ENCODE results near the gene RAPGEF5. TPM values are rescaled to one million over a fixed set of nuclear protein-coding genes. Genes with fewer than 3 reads are reported as not detected.

RAPGEF5 gene
- total RNA-seq, 1 experiment from 2014 or later, result 15.6 TPM

GRCh38 chr7:22152690-22153089 lies 204.3 kb downstream of the RAPGEF5 start:
- no peaks in the 10 kb centered on the region for H3K27me3 ChIP-seq (ENCODE audit: insufficient read depth, low read length)
- intact Hi-C loops (cut with micrococcal nuclease), result no loop called here
- H3K9me3 ChIP-seq (ENCODE audit: control insufficient read depth in 1 of 2, insufficient read depth in 1 of 2, low read depth in 1 of 2, low read length in 2 of 2), result no peaks in the 10 kb centered on the region
- no peak overlapping the region for H2AFZ ChIP-seq (ENCODE audit: low read depth, low read length, poor library complexity, severe bottlenecking)
- DNase-seq (ENCODE audit: low read depth, low spot score) (no peak), ATAC-seq (no peak)
- CTCF ChIA-PET, result no interaction called here
- no peak for TF ChIP-seq EZH2phosphoT487 (IDR thresholded peaks at IDR 0.05; ENCODE audit: borderline replicate concordance)
- no peak for TF ChIP-seq RAD21 (IDR thresholded peaks at IDR 0.05; ENCODE audit: low read depth)
- TF ChIP-seq CBX3 (IDR thresholded peaks at IDR 0.05; ENCODE audit: low read depth), result no peak
- peaks cover 0 to 12% of the 10 kb centered on the region in 2 experiments; a peak in 2 of 4 replicates for H3K4me1 ChIP-seq (ENCODE audit: control insufficient read depth in 1 of 2, insufficient read depth in 2 of 2, low read length in 2 of 2)
- no peaks in the 10 kb centered on the region for H4K20me1 ChIP-seq (ENCODE audit: insufficient read depth)
- no peak overlapping the region for H3K9ac ChIP-seq (ENCODE audit: low read length)
- H3K36me3 ChIP-seq (ENCODE audit: control insufficient read depth in 1 of 2, insufficient read depth in 2 of 2, low read length in 2 of 2), result no peaks in the 10 kb centered on the region; a peak in 2 of 4 replicates
- POLR2A ChIA-PET, result interaction anchor here (1.4 kb wide), 1 partner anchor 11 kb away, joined by 3 read pairs; no protein-coding TSS in a partner anchor
- no TSS peak for BruUV-seq (replicated peaks)
- H3K4me3 ChIP-seq (replicated peaks in 1 of 2; ENCODE audit: low read depth in 1 of 2, low read length in 2 of 2), result no peak overlapping the region
- H3K4me2 ChIP-seq (ENCODE audit: low read length), result no peak overlapping the region
- no peaks in the 10 kb centered on the region for H3K9me2 ChIP-seq (ENCODE audit: insufficient read depth)
- H3K27ac ChIP-seq (ENCODE audit: low read depth, low read length), result no peak overlapping the region
- H3K79me2 ChIP-seq (ENCODE audit: insufficient read depth, low read length), result no peaks in the 10 kb centered on the region
- RAD21 ChIA-PET (ENCODE audit: low non-redundant PET in 1 of 2, low total read pairs in 2 of 2, uncharacterized antibody in 2 of 2, unreplicated experiment in 2 of 2), result no interaction called here

GRCh38 chr7:22151901-22152300 lies 205.1 kb downstream of the RAPGEF5 start:
- H3K4me1 ChIP-seq (ENCODE audit: control insufficient read depth in 1 of 2, insufficient read depth in 2 of 2, low read length in 2 of 2), result peaks cover 0 to 11% of the 10 kb centered on the region in 2 experiments; a peak in 2 of 4 replicates
- no peak overlapping the region for H3K9ac ChIP-seq (ENCODE audit: low read length)
- H3K9me2 ChIP-seq (ENCODE audit: insufficient read depth), result no peaks in the 10 kb centered on the region
- no peaks in the 10 kb centered on the region for H4K20me1 ChIP-seq (ENCODE audit: insufficient read depth)
- no peaks in the 10 kb centered on the region for H3K9me3 ChIP-seq (ENCODE audit: control insufficient read depth in 1 of 2, insufficient read depth in 1 of 2, low read depth in 1 of 2, low read length in 2 of 2)
- ChIA-PET RAD21 (ENCODE audit: low non-redundant PET in 1 of 2, low total read pairs in 2 of 2, uncharacterized antibody in 2 of 2, unreplicated experiment in 2 of 2) (no interaction called here), POLR2A (interaction anchor here (1.4 kb wide), 1 partner anchor 10 kb away, joined by 3 read pairs; no protein-coding TSS in a partner anchor), CTCF (no interaction called here)
- intact Hi-C loops (cut with micrococcal nuclease), result no loop called here
- no peaks in the 10 kb centered on the region for H3K27me3 ChIP-seq (ENCODE audit: insufficient read depth, low read length)
- no peak overlapping the region for H3K4me3 ChIP-seq (replicated peaks in 1 of 2; ENCODE audit: low read depth in 1 of 2, low read length in 2 of 2)
- no peaks in the 10 kb centered on the region; a peak in 2 of 4 replicates for H3K36me3 ChIP-seq (ENCODE audit: control insufficient read depth in 1 of 2, insufficient read depth in 2 of 2, low read length in 2 of 2)
- H2AFZ ChIP-seq (ENCODE audit: low read depth, low read length, poor library complexity, severe bottlenecking), result no peak overlapping the region
- no TSS peak for BruUV-seq (replicated peaks)
- H3K79me2 ChIP-seq (ENCODE audit: insufficient read depth, low read length), result no peaks in the 10 kb centered on the region
- no peak overlapping the region for H3K4me2 ChIP-seq (ENCODE audit: low read length)
- DNase-seq (ENCODE audit: low read depth, low spot score) (no peak), ATAC-seq (no peak)
- no peak overlapping the region for H3K27ac ChIP-seq (ENCODE audit: low read depth, low read length)
- TF ChIP-seq POLR2A (IDR thresholded peaks at IDR 0.05; ENCODE audit: borderline replicate concordance, extremely low read depth, insufficient read depth, insufficient read length), result no peak
- TF ChIP-seq EZH2phosphoT487 (IDR thresholded peaks at IDR 0.05; ENCODE audit: borderline replicate concordance), result no peak
- no peak for TF ChIP-seq EGR1 (IDR thresholded peaks at IDR 0.05; ENCODE audit: low read depth)
- TF ChIP-seq ELF1 (IDR thresholded peaks at IDR 0.05; ENCODE audit: borderline replicate concordance, low read depth), result no peak
- no peak for TF ChIP-seq TCF7L2 (IDR thresholded peaks at IDR 0.05; ENCODE audit: borderline replicate concordance, extremely low read depth, insufficient read depth, insufficient read length)
- TF ChIP-seq RAD21 (IDR thresholded peaks at IDR 0.05; ENCODE audit: low read depth), result no peak
- TF ChIP-seq YY1 (IDR thresholded peaks at IDR 0.05; ENCODE audit: extremely low read depth, insufficient replicate concordance, low read depth, low read length), result no peak
- no peak for TF ChIP-seq JUND (IDR thresholded peaks at IDR 0.05)
- no peak for TF ChIP-seq SIN3A (IDR thresholded peaks at IDR 0.05; ENCODE audit: low read depth)
- TF ChIP-seq, protein P1, sequence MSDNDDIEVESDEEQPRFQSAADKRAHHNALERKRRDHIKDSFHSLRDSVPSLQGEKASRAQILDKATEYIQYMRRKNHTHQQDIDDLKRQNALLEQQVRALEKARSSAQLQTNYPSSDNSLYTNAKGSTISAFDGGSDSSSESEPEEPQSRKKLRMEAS (IDR thresholded peaks at IDR 0.05), result no peak
- no peak for TF ChIP-seq ZFX (IDR thresholded peaks at IDR 0.05)
- no peak for TF ChIP-seq REST (IDR thresholded peaks at IDR 0.05; ENCODE audit: low read depth)
- no peak for TF ChIP-seq POLR2AphosphoS5 (IDR thresholded peaks at IDR 0.05; ENCODE audit: low read depth, low read length)
- no peak for TF ChIP-seq CEBPB (IDR thresholded peaks at IDR 0.05; ENCODE audit: low read depth)
- no peak for TF ChIP-seq SP1 (IDR thresholded peaks at IDR 0.05; ENCODE audit: low read depth)
- no peak for TF ChIP-seq ATF3 (IDR thresholded peaks at IDR 0.05)
- no peak for TF ChIP-seq FOSL1 (IDR thresholded peaks at IDR 0.05; ENCODE audit: low read depth)
- no peak for TF ChIP-seq ZNF274 (IDR thresholded peaks at IDR 0.05; ENCODE audit: low read depth, low read length)
- no peak for TF ChIP-seq CBX3 (IDR thresholded peaks at IDR 0.05; ENCODE audit: low read depth)
